Fibroblast of mammary gland (primary cell): Measurements from ENCODE around the gene PTGR3.

Source experiments
- DNase-seq: peaks from one replicate; pipeline ENCODE4 v3.0.0-alpha.2; 2010; ENCODE audit warnings: low read depth
- H3K4me3 ChIP-seq: 2 replicates; pipeline ENCODE4 v1.5.1; 2011; ENCODE audit warnings: low read depth, mild to moderate bottlenecking, low read length, moderate library complexity; ENCODE audit not compliant: control insufficient read depth
- TF ChIP-seq, protein P1 (sequence below): conservative IDR thresholded peaks from 2 replicates; pipeline ENCODE4 v1.5.1; 2011; ENCODE audit warnings: low read depth, low read length, inconsistent platforms; ENCODE audit not compliant: control insufficient read depth, insufficient read depth

The PTGR3 gene

DNA sequence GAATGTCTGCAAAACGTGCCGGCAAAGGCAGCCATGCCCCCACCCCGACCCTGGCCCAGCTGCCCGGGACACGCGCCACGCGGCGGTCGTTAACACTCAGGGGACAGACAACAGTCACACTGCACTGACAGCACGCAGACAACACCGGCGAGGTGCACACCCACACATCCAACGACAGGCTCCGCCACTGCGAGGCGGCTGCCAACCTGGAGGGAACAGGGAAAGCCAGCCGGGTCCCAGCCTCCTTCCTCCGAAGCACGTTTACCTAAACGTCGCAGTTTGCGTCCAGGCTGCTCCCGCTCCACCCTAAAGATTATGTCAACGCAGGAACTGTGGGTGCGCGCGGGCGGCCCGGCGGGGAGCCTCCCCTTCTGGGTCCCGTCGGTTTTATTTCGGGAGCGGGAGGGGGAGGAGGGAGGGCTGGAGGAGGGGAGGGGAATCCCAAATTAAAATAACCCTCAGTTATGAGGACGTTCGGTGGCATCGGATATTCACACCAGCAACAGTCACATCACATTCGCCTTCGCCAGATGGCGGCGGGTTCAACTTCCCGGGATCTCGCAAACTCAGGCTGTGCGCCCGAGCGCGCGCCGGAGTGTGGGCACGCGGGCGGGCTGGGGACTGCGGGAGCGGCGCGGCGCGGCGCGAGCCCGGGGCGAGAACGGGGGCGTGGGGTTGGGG is 644 bp downstream of the PTGR3 start:
- DNase-seq = peak; percentile 52
- TF ChIP-seq, protein P1, sequence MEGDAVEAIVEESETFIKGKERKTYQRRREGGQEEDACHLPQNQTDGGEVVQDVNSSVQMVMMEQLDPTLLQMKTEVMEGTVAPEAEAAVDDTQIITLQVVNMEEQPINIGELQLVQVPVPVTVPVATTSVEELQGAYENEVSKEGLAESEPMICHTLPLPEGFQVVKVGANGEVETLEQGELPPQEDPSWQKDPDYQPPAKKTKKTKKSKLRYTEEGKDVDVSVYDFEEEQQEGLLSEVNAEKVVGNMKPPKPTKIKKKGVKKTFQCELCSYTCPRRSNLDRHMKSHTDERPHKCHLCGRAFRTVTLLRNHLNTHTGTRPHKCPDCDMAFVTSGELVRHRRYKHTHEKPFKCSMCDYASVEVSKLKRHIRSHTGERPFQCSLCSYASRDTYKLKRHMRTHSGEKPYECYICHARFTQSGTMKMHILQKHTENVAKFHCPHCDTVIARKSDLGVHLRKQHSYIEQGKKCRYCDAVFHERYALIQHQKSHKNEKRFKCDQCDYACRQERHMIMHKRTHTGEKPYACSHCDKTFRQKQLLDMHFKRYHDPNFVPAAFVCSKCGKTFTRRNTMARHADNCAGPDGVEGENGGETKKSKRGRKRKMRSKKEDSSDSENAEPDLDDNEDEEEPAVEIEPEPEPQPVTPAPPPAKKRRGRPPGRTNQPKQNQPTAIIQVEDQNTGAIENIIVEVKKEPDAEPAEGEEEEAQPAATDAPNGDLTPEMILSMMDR = no peak
- peak overlapping the region; percentile 85 for H3K4me3 ChIP-seq

DNA sequence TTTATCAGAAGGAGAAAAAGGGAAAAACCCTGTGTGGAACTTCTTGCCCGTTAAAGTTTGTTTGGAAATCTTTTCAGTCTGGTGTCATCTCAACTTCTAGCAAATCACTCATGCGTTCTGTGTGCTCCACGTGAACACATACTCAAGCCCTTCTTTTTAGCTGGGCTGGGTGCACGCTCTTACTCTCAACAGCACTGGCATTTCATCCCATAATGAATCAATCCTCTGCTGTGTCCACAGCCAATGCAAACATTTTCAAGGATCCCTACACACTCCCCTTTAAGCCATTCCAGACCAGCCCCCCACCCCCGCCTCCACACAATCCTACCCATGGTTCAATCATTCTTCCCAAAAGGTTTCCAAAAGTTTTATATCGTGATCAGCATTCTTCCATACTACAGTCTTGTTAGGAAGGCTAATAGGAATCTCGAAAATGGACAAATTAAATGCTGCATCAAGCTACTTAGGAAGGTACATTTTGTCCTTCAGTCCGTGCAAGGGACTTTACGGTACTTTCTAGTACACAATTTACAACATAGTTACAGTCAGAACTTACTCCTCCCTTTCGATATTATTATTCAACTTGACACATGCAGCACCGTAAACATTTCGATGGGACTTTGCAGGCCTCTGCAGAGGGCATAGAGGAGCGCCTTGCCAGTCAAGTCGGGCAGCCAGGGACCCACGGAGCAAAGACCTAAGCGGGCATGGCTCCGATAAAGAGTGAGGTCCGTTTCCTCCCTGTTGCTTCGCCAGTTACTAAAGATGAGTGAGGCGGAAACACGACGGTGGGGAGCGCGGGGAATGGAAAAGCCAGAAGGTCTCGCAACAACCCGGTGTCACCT is 1.4 kb downstream of the PTGR3 start:
- TF ChIP-seq, protein P1 = no peak
- DNase-seq = peak; percentile 81
- H3K4me3 ChIP-seq = peak overlapping the region; percentile 85

DNA sequence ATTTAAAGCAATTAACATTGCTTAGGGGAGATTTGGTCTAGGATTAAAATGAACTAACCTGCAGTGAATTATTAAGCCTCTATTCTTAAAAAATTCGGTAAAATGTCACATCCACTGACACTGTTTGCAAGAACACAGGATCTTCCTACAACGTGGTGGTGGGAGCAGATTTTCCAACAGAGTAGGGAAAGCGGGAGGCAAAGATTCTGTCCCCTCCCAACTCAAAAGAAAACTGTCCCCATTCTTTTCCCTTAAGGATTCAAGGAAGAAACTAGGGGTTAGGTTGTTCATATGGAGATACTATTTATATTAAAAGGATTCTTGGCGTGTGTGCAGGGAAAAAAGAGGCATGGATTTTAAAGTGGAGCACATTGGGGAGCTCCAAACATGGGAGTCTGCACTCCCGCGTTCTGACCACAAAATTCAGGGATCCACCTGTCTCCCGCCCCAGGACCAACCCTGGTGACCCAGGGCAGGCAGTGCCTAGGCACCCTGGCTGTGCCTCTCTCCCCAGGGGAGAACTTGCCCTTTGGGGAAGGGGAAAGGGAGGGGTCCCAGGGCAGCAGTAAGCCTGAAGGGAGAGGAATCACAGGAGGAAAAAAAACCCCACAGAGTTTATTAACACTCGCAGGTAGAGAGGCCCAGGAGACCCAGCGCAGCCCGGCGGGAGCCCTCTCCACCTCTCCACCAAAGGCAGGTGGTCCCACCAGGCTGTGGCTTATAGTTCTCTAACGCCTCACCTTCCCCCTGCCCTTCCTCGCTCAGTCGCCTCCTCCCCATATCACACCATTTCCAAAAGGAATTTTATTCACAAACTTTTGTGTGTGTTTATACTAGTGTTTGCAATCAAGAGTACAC is 2.3 kb downstream of the PTGR3 start:
- DNase-seq = no peak
- H3K4me3 ChIP-seq = peak overlapping the region; percentile 85
- TF ChIP-seq, protein P1 = no peak

DNA sequence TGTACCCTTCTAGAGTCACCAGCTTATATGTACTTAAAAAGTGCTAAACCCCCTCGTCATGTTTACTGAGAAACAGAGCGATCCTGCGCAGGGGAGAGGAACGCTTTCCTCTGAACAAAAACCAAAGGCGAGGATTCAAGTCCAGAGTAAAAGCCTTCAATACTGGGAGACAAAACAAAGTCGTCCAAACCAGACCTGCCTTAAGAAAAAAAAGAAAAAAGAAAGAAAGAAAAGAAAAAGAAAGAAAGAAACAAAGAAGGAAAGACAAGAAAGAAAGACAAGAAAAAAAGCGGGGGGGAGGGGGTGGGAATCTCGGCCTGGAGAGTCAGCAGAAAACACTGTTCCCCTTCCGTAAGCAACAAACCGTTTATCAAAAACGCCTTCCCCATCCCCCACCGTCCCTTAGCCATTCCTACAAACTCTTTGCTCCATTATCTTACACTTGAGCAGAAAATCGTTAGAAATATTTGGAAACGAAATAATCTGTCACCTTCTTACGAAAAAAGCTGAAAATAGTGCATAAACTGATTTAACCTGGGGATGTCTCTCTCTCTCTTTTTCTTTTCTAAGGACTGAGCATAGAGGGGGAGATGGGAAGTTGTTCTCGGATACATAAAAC is 3.3 kb downstream of the PTGR3 start:
- peak; percentile 56 for DNase-seq
- peak overlapping the region; percentile 45 for H3K4me3 ChIP-seq

DNA sequence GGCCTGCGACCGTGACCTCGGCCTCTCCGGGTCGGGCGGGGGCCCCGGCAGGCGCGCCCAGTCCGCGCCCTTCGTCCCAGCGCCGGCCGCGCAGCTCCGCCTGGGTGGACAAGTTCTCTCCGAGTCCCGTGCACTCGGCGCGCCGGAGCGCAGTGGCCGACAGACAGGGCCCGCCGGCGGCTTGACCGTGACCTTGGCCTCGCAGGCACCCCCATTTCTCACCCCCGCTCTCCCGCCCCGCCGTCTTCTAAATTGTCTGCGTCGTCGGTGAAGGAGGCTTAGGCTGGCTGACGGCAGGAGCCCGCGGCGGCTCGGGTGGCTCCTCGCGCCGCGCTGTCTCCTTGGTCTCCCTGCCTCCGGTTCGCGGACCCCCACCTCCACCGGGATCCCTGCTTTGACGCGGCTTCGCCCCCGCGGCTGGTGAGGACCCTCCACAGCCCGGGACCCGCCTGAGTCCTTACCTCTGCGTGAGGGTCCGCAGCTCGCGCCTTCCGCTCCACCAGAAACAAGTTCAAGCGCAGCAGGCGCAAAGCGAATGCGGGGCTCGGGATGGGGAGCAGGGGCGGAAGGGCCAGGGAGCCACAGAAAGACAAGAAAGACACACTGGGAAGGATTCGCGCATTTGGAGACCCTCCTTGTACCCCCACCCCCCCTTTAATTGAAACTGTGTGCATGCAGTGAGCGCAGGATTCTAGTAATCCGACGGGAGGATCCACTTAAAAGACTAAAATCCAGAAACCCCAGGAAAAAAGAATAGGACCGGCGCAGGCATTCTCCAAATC is 4.0 kb downstream of the PTGR3 start:
- no peak for DNase-seq
- peak overlapping the region; percentile 45 for H3K4me3 ChIP-seq
- TF ChIP-seq, protein P1 = no peak

More for the DNA sequence above, 3.3 kb downstream of the PTGR3 start:
- TF ChIP-seq, protein P1 = no peak
